SIG-M5 treated with dmso at 0.1 percent for 504 hours (cell line): Measurements from ENCODE around the gene DOCK11.
A peak's percentile ranks its signal among the peaks of the same experiment; 100 is the strongest.

Experiments
- DNase-seq: peaks from one replicate; lab custom pipeline; 2025; ENCODE audit not compliant: unreplicated experiment; lab: John Stamatoyannopoulos, UW

Gene DOCK11

DNA sequence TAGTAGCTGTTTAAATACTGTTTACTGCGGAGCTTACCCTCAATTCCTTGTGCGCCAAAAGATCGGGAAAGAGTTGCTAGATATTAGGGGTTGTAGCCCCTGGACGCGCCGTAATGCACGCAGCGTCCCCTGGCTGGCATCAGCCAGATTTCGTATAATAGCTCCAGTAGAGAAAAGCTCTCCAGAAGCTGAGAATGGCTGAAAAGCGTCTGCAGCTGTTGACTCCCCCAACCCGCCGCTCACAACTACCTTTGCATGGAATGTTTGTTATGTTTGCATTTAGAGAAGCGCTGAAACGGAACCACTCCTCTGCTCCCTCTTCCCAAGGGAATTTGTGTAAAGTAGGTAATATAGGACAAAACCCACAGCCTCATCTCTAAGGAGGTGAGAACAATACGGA is 3.7 kb downstream of the DOCK11 start:
- peak; percentile 19 for DNase-seq

DNA sequence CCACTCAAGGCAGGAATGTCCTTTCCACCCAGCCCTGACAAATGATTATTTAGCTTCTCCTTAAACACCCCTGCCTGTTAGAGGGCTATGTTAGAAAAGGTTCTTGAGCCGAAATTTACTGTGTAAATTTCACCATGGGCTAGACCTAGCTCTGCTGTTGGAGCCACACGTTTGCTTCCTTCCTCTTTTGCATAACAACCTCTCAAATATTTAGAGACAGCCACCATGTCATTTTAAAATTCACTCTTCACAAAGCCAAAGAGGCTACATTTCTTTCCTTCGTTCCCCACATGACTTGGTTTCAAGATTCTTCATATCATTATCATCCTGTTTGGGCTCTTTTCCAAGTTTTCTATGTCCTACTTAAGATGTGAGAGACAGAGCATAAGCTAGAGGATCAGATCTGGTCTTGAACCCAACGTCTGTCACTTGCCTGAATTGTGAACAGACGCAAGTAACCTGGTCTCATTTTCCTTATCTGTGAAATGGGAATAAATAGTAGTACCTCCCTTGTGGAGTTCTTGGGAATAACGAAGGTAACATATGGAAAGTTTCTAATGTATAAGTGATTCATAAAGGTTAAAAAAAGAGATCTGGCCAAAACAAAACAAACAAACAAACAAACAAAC is 6.7 kb downstream of the DOCK11 start:
- DNase-seq, result peak; percentile 88

DNA sequence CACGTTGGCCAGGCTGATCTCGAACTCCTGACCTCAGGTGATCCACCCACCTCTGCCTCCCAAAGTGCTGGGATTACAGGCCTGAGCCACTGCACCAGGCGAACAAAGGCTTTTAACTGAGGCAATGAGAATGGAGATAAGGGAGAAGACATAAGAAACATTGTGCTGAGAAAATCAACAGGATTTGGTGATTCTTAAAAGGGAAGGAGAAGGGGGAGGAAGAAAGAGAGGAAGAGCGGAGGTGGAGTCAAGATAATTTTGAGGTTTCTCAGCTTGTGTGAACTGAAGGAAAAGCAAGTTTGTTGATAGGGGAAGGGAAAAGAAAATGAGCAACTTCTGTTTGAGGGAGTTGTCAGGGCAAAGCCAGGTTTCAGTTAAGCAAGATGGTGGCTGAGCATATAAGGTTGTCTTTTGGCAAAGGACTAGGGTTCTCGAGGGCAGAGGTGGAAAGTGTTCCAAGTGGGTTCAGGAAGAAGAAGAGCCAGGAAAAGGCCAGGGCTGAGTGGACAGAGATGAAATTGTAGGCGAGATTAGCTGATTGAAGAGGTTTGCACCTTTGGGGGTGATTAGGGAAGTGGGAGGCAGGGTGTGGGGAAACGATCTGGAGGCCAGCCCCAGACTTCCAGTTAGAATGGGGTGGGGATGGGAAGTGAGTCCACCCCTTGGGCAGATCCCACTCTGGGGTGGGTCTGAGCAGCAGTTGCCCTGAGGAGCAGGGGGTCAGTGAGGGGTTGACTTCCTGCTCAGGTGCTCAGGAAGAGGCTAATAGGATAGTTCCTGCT is 7.8 kb downstream of the DOCK11 start:
- peak; percentile 50 for DNase-seq

DNA sequence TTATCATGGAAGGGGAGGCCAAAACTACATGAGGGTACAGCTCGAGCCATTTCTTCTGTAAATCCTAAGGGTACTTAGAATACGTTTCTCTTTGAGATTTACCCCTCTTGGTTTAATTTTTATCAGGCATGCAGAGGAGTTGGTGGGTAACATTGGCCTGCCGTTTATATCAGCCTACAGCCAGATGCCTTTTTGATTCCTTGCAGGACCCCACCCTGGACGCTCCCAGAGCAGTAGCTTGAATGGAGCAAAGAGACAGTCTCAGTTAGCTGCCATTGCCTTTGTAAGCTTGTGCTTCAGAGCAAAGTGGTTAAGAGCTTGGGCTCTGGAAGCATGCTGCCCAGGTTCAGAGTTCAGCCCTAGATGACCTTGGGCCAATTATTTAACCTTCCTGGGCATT is 9.0 kb downstream of the DOCK11 start:
- no peak for DNase-seq

DNA sequence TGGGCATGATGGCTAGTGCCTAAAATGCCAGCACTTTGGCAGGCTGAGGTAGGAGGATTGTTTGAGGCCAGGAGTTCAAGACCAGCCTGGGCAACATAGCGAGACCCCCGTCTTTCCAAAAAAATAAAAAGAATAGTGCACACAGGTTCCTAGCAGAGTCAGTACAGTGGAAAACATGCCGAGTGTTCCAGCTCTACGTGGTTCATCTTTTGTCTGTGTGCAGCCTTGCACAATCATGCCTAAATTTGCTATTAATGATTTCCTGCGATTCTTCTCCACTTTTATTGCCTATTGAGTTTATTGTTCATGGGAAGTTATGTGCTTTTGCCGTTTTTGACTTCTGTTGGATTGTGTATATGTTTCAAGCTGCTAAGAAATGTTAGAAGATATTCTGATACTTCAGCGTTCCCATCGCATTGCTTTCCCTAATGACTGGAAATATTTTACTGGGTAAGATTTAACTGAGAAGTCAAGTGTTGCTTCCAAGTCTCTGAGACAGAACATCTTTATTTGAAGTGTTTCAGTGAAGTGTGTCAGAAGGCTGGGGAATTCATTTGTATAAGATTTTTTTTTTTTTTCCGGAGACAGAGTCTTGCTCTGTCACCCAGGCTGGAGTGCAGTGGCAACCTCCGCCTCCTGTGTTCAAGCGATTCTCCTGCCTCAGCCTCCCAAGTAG is 11.3 kb downstream of the DOCK11 start:
- DNase-seq, result no peak

DNA sequence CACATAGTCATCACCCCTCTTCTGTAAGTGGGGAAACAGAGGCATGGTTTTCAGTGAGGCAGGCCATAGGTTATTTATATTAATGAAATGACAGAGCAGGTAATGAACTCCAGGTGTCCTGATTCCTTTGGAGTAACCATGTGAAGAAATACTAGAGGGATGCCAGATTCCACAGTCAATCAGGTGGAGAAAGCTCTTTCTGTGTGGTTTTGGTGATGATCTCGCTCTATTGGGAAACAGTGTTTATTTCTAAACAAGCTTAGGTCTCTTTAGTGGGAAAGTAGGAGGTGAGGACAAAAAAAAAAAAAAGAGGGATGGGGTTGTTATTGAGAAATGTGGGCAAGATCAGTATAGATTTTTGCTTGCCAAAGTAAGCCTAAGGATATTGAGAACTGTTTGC is 12.2 kb downstream of the DOCK11 start:
- DNase-seq, result no peak

DNA sequence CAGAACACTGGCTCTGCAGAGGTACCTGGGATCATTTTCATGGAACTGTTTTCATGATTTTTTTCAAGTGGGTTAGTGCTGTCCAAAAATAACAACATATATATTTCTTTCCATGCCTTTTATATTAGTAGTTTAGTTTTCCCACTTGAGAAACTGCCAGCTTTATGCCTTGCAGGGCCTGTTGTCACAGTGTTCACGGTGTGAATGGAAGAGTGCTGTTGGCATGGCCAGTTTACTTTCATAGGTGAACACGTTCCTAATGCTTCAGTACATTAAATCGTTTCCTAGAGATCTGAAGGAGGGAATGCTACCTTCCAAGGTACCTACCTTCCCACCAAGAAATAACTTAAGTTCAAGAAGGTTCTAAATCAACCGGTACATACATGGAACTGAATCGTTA is 12.6 kb downstream of the DOCK11 start:
- DNase-seq, result no peak

DNA sequence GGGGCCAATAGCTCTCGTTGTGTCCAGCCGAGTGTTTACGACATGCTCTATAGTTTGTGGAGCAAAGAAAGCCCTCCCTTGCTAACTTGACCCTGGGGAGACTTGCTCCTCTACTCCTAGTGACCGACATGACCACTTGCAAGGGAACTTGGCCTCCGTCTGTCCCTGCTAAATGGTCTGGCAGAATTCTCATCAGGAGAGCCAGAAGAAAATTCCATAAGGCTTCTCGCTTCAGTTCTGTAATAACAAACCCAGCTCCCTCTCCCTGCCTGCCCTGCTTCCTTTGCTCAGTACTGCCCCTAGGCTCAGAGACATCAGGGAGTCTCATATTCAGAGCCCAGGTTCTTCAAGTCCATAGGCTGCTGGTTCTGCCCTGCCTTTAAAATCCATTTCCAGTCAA is 13.0 kb downstream of the DOCK11 start:
- DNase-seq, result no peak

DNA sequence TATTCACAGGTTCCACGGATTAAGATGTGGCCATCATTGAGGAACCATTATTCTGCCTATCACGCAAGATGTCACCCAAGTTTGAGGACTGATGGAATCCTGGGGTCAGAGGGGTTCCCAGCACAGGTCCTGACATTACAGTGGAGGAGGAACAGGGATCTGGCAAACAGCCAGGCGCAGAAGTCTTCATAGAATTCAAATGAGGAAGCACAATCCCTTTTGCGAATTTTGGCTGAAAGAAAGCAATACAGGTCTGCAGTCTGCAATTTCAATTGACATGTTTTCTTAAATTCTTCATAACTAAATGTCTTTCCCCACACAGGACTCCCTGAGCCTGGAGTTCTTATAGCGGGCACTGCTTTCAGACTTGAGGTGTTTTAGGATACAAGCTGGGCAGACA is 14.5 kb downstream of the DOCK11 start:
- DNase-seq, result no peak

DNA sequence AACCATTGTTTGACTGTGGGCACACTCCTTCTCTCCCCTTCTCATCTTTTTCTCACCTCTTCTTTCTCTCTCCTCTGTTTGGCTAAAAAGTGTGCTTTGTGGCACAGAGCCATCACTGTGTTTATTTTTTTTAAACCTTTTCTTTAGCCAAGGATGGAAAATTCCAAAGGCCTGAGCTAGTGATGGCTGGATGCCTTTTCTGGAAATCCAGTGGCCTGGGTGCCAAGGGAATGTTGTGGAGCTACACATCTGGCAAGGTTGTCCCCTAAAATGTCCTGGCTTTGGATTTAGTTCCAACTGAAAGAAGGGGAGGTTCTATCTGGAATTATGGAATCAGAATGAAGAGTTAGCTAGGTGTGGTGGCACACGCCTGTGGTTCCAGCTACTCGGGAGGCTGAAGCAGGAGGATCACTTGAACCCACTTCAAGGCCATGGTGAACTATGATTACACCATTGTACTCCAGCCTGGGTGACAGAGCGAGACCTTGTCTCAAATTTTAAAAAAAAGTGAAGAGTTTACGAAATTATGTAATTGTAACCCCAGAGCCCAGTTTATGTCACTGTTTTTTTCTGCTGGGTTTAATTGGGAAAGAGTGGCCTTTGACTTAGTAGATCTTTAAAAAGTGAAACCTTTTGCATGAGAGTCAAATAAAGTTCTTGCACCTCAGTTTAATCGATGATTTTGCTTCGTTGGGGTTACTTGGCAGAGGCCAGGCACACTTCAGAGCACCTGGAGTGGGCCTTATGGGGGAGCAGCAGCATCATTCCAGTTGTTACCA is 17.7 kb downstream of the DOCK11 start:
- no peak for DNase-seq

DNA sequence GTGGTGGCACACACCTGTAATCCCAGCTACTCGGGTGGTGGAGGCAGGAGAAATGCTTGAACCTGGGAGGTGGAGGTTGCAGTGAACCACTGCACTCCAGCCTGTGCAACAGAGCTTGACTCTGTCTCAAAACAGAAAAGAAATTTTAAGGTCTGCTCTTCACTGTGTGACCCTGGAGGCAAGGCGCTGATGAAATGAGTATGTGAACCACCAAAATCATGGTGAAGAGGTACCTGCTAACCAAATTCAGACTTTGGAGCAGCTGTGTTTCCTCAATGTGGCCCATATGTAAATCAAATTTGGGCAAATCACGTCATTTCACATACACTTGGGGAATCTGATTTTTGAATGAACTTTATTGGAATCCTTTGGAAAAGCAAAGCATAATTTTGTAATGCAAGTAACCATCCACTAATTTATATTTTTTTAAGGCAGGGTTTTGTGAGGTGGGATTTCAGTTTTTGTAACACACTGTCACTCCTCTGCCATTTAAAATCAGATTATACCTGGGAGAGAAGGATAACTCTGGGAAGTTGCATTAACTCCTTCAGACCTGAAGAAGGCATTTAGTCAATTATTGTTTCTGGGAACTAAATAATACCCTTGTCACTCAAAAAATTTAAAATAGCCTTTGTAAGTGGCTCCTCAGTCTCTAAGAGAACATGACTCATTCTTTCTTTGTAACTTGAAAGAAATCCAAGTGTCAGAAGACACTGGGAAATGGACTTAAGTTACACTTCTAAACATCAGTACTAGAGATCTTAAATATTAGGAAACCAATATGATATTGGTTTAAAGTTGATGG is 24.0 kb downstream of the DOCK11 start:
- no peak for DNase-seq

DNA sequence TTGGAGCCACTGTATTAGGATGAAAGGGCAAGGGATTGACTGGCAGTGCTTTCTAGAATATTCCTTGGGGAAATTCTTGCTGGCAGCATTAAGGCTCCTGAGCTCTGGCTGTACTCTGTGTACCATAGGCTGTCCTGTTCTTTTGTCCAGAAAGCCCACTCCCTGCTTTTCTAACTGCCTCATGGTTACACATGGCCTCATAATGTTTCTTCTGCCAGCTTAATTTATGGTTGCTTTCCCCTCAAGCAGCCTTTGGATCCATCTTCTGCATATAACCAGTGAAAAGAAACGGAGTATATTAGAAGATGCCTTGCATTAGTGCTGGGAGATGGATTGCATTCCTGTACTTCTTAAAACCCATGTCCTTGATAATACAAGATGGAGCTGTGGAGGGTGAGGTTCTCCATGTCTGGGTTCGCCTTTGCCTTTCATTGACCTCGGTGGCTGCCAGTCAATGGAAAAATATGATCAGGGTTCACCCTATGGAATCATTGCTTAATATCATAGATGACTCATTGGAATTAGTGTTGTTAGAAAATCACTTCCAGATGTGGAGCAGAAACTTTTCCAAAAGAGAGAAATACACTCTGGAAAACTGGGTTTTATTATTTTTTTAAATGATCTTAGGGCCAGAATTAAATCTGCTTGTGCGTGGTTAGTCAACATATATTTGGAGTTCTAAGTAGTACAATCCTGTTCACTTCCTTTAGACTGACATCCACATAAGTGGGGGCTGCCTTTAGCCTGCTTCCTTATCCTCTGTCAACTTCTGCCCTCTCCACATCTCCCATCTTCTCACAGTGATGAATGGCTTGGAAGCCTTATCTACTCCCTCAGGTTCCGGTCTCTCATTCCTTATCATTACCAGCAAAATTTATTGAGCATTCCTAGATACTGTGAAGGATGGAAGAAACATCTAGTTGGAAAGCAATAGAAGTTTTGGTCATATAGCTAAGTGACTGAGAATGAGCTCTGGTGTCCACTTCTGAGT is 24.9 kb downstream of the DOCK11 start:
- no peak for DNase-seq

DNA sequence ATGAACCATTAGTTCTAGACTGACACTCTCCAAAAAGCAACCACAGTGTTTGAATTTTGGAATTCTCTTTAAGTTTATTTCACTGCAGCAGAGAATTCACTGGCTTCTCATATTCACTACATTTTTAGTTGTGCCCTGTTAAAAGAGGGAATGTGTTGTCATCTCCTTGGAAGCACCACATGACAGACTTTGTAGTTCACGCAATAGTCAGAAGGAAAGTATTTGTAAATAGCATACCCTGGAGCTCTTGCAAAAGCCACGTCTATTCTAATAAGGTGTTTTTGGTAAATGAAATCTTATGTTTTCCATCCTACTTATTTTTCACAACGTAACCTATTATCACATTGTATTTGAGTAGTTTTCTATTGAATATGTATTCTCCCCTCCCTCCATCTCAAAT is 25.8 kb downstream of the DOCK11 start:
- no peak for DNase-seq

DNA sequence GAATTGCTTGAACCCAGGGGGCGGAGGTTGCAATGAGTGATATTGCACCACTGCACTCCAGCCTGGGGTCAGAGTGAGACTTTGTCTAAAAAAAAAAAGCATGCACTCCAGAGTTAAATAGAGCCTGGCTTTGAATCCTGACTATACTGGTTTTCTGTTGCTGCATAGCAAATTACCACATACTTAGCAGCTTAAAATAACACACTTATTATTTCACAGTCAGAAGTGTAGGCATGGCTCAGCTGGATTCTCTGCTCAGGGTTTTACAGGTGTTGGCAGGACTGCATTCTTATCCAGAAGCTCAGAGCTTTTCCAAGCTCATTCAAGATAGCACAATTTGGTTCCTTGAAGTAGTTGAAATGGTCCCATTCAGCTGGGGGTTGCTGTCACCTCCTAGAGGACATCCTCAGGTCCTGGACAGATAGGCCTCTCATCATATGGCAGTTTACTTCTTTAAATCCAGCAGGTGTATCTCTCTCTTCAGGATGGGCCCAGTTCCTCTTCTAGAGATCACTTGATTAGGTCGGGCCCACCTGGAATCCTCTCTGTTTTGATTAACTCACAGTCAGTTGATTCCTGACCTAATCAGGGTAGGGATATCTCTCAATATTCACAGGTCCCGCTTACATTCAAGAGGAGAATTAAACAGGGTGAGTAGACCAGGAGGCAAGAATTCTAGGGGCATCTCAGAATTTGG is 26.8 kb downstream of the DOCK11 start:
- DNase-seq, result peak; percentile 23

DNA sequence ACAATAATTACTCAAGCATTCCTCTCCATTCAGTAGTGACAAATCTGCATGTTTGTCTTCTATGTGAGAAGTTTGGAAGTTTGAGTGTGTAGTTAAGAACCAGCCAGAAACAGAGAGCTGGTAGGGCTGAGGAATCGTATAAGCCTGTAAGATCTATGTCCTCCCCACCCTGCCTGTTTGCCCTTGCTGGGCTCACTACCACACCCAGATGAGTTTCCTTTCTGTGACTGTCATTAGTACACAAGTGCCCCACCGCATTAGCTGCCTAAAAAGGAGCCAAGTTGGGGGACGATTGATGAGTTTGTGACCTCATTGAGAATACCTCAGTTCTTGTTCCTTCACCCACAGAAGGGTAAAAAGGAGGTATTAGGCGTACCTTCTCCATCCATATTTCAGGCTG is 28.3 kb downstream of the DOCK11 start:
- no peak for DNase-seq

DNA sequence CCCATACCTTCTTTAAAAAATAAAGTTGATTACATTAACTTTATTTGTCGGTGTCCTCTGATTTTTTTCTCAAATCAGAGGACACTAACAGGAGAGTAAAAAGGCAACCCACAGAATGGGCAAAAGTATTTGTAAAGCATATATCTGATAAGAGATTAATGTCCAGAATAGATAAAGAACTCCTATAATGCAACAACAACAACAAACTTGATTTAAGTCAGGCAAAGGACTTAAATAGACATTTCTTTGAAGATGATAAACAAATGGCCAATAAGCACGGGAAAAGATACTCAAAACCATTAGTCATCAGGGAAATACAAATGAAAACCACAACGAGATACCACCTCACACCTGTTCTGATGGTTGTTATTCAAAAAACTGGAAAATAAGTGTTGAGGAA is 28.7 kb downstream of the DOCK11 start:
- no peak for DNase-seq

DNA sequence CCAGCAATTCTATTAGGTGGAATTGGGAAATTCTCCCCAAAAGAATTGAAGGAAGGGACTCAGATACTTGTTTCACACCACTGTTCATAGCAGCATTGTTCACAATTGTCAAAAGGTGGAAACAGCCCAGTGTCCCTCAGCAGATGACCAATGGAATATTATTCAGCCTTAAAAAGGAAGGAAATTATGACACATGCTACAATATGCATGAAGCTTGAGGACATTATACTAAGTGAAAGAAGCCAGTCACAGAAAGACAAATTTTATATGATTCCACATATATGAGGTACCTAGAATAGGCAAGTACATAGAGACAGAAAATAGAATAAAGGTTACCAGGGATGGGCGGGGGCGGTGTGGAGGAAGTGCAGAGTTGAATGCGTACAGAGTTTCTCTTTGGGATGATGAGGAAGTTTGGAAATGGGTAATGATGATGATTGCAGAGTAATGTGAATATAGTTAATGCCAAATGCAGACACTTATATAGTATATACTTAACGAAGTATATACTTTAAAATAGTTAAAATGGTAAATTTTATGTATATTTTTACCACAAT is 29.6 kb downstream of the DOCK11 start:
- DNase-seq, result no peak

DNA sequence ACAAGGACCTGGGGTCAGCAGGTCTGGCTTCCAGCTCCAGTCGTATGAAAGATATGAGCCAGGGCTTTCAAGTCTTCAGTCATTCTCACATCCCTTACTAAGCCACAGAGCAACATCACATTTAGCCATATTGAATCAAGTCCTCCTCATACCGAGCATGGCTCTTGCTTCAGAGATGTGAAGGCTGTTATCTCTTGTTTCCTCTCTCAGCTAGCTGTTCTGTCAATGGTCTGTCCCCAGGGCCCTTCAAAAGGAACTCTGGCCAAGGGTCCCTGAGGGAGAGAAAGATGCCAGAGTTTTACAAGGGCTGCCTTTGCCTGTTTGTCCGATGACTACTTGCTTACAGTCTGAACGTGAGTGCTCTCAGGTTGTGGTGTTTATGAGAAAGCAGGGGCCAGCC is 30.5 kb downstream of the DOCK11 start:
- DNase-seq, result no peak
